ENCODE data around the gene RAB3IL1.

The RAB3IL1 gene

GRCh38 chr11:61918938-61919704 lies 1.8 kb upstream of the RAB3IL1 start:
- DNase-seq = no peak

GRCh38 chr11:61918251-61918937 lies 1.0 kb upstream of the RAB3IL1 start:
- DNase-seq = no peak

- DNase-seq = no peak
Observed at GRCh38 chr11:61916737-61917333, 531 bp downstream of the RAB3IL1 start.

GRCh38 chr11:61914471-61915171 lies 2.7 kb downstream of the RAB3IL1 start:
- no peak for DNase-seq

- no peak for DNase-seq
Observed at GRCh38 chr11:61913699-61914395, 3.5 kb downstream of the RAB3IL1 start.

GRCh38 chr11:61912991-61913698 lies 4.2 kb downstream of the RAB3IL1 start:
- DNase-seq = no peak

- DNase-seq = no peak
Observed at GRCh38 chr11:61912530-61912898, 4.9 kb downstream of the RAB3IL1 start.

GRCh38 chr11:61911701-61912529 lies 5.5 kb downstream of the RAB3IL1 start:
- DNase-seq = no peak

- DNase-seq = no peak
Observed at GRCh38 chr11:61911128-61911700, 6.2 kb downstream of the RAB3IL1 start.

GRCh38 chr11:61910187-61911127 lies 6.9 kb downstream of the RAB3IL1 start:
- DNase-seq = no peak

GRCh38 chr11:61908730-61909316 lies 8.5 kb downstream of the RAB3IL1 start:
- no peak for DNase-seq

- no peak for DNase-seq
Observed at GRCh38 chr11:61907871-61908729, 9.3 kb downstream of the RAB3IL1 start.

- DNase-seq = no peak
Observed at GRCh38 chr11:61907282-61907681, 10.1 kb downstream of the RAB3IL1 start.

- no peak for DNase-seq
Observed at GRCh38 chr11:61906522-61906909, 10.8 kb downstream of the RAB3IL1 start.

- no peak for DNase-seq
Observed at GRCh38 chr11:61905801-61906521, 11.4 kb downstream of the RAB3IL1 start.

GRCh38 chr11:61905067-61905696 lies 12.2 kb downstream of the RAB3IL1 start:
- no peak for DNase-seq

GRCh38 chr11:61904539-61905048 lies 12.8 kb downstream of the RAB3IL1 start:
- DNase-seq = peak in 2 of 3 experiments; percentile 50 to 71
